Activated CD4-positive, alpha-beta T cell treated with anti-CD3 and anti-CD28 coated beads for 4 hours (primary cell): ENCODE results near the gene LMLN.
"Not testable (repeated sequence)": the region's sequence is repeated elsewhere in the genome, so short reads cannot be mapped to it uniquely, and the experiment has no call there.

Experiments used
- DNase-seq, 2 donors: peaks; one replicate each; pipeline ENCODE4 v3.0.0-alpha.2; 2020

Gene LMLN

GRCh38 chr3:197959891-197960693, at the start of gene LMLN:
LMLN (plus strand) TSS chr3:197960217; CDS start chr3:197960246, 29 bp downstream.
- DNase-seq = peak; percentile 93 to 94

GRCh38 chr3:197912741-197913476, 47.1 kb upstream of the LMLN start:
- DNase-seq = peak in 1 of 2 donors; percentile 2

DNA sequence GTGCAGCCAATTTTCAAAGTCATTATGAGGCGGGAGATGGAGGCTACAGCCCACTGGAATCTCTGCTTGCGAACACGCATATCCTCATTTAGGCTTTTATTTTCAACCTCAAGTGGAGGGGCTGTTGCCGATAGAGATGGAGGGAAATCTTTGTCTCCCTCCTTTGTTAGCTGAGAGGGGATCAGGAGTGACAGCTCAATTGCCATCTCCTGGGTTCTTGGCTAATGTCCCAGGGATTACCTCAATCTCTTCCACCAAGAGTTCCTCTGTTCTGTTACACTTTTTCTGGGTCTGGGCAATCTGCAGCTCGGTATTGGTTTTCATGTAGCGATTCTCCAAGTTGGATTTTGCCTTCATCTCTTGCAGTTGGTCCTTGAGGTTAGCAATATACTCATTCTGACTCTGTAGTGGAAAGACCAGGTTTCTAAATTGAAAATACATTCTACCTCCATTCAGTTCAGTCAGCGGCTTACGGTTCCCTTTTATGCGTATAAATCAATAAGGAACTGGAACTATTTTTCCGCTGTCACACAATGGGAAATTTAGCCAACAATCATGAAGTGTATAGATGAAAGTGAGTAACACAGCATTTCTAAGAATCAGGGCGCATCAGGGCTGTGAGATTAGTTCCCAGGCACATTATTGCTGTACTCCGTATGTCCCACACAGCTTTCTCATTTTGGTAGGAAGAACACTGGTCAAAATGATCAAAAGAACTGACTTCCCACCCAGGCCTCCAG, 46.2 kb upstream of the LMLN start:
- DNase-seq = no peak

DNA sequence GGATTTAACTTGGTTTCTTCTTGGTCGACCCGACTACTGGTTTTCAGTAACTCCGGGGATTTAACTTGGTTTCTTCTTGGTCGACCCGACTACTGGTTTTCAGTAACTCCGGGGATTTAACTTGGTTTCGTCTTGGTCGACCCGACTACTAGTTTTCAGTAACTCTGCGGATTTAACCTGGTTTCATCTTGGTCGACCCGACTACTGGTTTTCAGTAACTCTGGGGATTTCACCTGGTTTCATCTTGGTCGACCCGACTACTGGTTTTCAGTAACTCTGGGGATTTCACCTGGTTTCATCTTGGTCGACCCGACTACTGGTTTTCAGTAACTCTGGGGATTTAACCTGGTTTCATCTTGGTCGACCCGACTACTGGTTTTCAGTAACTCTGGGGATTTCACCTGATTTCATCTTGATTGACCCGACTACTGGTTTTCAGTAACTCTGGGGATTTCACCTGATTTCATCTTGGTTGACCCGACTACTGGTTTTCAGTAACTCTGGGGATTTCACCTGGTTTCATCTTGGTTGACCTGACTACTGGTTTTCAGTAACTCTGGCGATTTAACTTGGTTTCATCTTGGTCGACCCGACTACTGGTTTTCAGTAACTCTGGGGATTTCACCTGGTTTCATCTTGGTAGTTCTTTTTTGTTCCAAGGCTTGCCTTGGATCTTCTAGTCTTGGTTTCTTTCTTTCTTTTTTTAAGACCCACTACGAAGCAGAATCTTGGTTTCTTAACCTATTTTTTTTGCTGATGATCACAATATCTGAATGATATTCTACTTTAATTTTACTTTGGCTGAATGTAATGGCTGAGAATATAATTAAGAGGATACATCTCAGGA, 38.4 kb upstream of the LMLN start:
- not testable (repeated sequence) for DNase-seq

- no peak for DNase-seq
Measured at GRCh38 chr3:197926418-197926817, 33.6 kb upstream of the LMLN start.

DNA sequence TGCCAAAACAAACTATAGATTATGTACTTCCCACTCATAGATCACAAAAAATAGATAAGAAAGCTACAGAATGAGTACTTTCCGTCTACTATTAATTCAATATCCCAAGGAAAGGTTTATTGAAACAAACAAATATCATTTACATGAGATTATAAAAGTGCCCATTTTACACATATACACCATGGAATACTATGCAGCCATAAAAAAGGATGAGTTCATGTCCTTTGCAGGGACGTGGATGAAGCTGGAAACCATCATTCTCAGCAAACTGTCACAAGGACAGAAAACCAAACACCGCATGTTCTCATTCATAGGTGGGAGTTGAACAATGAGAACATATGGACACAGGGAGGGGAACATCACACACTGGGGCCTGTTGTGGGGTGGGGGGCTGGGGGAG, 32.4 kb upstream of the LMLN start:
- DNase-seq = not testable (repeated sequence)

- DNase-seq = no peak
Measured at GRCh38 chr3:197936819-197937384, 23.1 kb upstream of the LMLN start.

- no peak for DNase-seq
Measured at GRCh38 chr3:197940745-197941384, 19.2 kb upstream of the LMLN start.

DNA sequence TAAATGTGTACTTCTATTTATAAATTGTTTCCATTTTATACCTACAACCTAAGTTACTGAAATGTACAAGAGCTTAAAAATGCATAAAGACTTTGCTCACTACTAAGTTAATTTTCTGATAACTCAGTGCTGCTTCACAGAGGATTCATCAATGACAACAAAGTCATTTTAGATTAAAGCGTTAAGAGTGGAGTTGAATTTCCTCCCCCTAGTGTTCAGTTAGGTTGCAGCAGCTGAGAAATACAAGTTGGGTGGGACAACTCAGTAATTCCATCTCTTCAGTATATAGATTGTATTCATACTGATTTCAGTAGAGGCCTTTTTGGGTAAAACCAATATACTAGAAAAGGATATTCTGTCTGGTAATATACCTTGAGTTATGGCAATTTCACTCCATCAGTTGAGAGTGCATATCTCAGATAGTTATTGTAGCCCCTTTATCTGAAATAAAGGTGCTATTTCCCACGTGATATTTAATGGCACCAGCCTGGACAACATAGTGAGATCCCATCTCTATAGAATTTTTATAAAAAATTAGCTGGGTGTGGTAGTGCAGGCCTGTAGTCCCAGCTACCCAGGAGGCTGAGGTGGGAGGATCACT, 17.0 kb upstream of the LMLN start:
- peak in 1 of 2 donors; percentile 36 for DNase-seq

GRCh38 chr3:197949191-197949777, 10.7 kb upstream of the LMLN start:
- DNase-seq = no peak

GRCh38 chr3:197949778-197950676, 10.0 kb upstream of the LMLN start, which contains the start of gene RPL35A:
RPL35A (plus strand) TSS chr3:197950190; CDS start chr3:197950968, 778 bp downstream.
- peak; percentile 84 to 88 for DNase-seq

GRCh38 chr3:197950677-197951061, 9.3 kb upstream of the LMLN start:
- no peak for DNase-seq

GRCh38 chr3:197951392-197951990, 8.5 kb upstream of the LMLN start:
- DNase-seq = no peak

DNA sequence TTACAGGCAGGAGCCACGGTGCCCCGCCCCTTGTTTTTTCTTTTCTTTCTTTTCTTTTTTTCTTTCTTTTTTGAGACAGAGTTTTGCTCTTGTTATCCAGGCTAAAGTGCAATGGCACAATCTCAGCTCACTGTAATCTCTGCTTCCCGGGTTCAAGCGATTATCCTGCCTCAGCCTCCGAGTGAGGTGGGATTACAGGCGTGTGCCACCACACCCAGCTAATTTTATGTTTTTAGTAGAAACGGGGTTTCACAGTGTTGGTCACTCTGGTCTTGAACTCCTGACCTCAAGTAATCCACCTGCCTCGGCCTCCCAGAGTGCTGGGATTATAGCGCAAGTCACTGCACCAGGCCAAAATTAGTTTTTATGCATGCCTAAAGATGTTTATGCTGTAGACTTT, 7.6 kb upstream of the LMLN start:
- DNase-seq = no peak

GRCh38 chr3:197953325-197953724, 6.7 kb upstream of the LMLN start:
- DNase-seq = no peak

DNA sequence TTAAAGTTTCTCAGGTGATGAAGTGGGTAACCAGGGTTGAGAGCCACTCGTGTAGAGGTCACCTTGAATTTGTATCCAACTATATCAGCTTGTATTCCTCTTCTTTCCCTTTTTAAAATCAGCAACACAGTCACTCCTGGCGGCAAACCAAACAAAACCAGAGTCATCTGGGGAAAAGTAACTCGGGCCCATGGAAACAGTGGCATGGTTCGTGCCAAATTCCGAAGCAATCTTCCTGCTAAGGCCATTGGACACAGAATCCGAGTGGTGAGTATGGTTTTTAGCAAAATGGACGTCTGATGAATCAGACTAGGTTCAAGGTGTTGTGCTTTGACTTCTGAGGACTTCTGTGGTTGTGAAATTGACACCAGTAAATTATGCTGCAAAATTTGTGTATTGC, 6.1 kb upstream of the LMLN start:
- no peak for DNase-seq

- no peak for DNase-seq
Measured at GRCh38 chr3:197955892-197956477, 4.0 kb upstream of the LMLN start.

DNA sequence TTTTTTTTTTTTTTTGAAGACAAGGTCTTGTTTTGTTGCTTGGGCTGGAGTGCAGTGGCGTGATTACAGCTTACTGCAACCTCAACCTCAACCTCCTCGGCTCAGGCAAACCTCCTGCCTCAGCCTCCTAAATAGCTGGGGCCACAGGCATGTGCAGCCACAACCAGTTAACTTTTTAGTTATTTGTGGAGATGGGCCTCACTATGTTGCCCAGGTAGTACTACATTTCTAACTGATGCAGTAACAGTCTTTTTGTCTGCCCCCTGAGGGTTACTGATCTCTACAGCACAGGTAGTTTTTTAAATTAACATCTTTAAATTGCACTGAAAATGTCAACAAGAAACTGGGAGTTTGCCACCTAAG, 3.4 kb upstream of the LMLN start:
- no peak for DNase-seq

DNA sequence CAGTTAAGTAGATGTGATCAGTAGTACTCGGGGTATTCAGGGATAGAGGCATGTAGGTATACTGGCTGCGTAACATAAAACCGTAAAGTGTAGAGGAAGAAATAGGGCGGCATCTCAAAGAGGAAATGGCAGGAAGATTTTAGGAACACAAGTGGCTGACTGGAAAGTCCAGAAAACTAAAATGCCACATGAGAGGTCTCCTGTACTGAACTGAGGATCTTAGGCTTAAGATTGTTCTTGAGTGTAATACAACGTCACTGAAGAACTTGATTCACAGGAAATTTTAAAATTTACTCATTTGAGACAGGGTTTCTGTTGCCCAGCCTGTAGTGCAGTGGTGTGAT, 2.3 kb upstream of the LMLN start:
- DNase-seq = no peak
